ENCODE data around the gene IGFN1. TPM values are rescaled to one million over a fixed set of nuclear protein-coding genes. Genes with fewer than 3 reads are reported as not detected.

The IGFN1 gene
- total and polyA plus RNA-seq, 2 of the 8 experiments (the other 6 are each of a cell fraction or from before 2014, with no cell fraction given): not detected

DNA sequence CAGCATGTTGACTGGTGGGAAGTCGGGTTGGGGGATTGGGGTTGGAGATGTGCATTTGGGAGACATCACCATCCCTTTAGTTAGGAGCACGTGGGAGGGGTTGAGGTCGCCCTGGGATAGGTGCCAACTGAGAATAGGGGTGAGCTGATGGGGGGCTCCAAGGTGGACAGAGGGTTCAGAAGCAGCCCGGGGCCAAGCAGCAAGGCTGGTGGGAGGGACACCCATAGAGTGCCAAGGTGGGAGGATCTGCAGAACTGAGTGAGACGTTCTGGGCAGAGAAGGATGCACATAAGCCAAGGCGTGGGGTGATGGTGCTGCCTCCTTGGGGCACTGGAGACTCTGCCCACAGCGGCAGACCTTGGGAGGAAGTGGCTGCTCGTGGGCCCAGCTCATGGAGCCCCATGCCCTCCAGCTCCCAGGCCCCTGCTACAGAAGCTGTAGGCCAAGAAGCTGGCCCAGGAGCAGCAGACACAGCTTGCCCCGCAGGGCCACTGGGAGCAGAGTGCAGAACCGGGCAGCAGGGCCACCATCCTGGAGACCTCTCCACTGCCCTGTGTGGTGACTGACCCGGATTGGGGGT lies 61.3 kb downstream of the IGFN1 start (continued):
- TF ChIP-seq BCL11A (IDR thresholded peaks at IDR 0.05; ENCODE audit: low read depth in 2 of 2, low read length in 2 of 2) (no peak), KDM5A (IDR thresholded peaks at IDR 0.05; ENCODE audit: low read length) (no peak), MAFK (IDR thresholded peaks at IDR 0.05; ENCODE audit: low read depth, low read length) (no peak), CBX5 (IDR thresholded peaks at IDR 0.05; ENCODE audit: low read depth, low read length) (no peak)

Data from H1 (cell line).